GM19438 (cell line): ENCODE results near the gene KMT5C.

Experiments used
- ATAC-seq: cut with Tn5 transposase; IDR thresholded peaks from one replicate; pipeline ENCODE4 v1.9.1; 2021; ENCODE audit warnings: low read depth; ENCODE audit not compliant: unreplicated experiment

KMT5C gene

DNA sequence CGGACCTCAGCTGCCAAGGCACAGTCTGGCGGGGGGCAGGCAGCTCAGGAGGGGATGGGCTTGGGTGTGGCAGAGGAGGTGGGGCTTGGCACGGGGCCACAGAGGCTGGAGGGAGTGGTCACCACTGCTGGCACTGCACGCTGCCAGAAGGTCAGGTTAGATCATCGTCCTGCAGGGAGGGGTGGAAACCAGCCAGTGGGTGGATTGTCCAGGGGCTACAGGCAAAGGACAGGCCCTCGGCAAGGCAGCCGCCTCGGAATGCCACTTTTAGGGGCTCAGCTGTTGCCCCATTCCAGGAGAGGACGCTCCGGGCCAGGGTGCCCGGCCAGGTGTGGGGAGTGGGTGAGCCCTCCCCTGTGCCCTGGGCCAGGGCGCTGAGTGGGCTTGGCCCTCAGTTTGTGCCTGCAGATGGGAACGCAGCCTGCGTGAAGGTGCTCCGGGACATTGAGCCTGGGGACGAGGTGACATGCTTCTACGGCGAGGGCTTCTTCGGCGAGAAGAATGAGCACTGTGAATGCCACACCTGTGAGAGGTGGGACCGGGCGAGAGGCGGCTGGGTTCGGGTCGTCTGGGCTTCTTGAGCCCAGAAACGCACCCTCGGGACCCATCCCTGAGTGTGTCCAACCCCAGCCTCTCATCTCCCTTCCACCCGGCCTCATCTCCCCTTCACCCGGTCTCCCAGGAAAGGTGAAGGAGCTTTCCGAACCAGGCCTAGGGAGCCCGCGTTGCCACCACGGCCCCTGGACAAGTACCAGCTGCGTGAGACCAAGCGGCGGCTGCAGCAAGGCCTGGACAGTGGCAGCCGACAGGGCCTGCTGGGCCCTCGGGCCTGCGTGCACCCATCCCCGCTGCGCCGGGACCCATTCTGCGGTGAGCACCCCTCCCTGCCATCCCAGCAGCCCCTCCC is 6.4 kb downstream of the KMT5C start:
- ATAC-seq = no peak

DNA sequence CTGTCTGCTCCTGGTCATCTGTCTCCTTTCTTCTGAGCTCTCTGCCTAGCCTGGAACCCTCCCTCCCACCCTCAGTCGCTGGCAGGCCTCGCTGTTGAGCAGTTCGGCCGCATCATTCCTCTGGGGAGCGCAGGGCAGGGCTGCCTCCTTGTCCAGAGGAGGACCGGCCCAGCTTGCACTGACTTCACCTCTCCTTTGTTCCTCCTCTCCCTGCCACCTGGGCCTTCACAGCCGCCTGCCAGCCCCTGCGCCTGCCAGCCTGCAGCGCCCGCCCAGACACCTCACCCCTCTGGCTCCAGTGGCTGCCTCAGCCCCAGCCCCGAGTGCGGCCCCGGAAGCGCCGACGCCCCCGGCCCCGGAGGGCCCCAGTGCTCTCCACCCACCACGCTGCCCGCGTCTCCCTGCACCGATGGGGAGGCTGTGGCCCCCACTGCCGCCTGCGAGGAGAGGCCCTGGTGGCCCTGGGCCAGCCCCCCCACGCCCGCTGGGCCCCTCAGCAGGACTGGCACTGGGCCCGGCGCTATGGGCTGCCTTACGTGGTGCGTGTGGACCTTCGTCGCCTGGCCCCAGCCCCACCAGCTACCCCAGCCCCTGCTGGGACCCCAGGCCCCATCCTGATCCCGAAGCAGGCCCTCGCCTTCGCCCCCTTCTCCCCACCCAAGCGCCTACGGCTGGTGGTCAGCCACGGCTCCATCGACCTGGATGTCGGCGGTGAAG is 7.2 kb downstream of the KMT5C start:
- no peak for ATAC-seq

DNA sequence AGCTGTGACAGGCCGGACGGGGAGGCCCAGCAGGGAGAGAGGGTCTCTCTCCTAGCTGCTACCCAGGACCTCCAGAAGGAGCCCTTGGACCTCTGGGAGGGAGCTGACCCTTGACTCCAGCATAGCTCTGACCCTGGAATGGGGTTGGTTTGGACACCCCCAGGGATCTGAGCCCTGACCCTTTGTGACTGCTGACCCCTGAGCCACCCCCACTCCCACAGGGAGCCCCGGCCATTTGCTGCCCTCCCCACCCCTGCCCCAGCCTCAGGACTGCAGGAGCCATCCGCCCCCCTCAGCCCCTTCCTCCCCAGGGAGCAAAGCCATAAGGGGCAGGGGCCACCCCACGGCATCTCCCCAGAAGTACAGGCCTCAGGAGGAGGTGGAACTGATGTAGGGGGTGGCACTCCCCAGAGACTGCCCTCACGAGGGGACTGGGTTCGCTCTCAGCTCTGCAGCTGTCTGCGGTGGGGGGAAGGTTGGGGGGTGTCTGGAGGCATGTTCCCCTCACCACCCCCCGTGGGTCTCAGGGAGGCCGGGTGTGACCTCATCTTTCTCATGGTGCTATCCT is 7.8 kb downstream of the KMT5C start:
- no peak for ATAC-seq

DNA sequence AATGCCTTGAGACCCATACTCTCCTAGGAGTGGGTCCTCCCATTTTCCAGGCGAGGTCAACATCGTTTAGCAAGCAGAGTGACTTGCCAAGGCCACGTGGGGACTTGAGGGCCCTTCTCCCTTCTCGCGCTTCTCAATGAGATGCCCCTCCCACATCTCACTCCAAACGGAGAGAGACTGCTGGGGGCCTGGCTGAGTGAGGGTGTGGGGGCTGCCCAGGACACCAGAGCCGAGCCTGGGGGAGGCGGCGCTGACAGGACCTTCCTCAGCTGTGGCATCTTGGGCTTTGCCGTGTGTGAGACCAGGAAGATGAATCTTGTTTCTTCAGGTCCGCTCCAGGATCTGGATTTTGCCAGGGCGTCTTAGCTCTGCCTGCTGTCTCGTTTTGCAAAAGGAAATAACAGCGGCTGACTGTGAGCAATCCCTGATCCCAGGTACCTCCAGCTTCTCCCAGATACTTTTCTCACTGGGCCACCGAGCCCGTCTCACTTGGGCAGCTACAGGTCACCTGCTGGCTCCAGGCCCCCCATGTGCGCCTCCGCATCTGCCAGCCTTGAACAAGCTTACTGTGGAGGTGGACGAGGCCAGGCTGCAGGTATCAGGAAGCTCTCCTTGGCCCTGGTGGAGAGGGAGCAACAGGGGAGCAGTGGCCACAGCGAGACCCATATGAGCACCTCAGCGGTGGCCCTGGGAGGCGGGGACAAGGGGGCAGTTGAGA is 8.8 kb downstream of the KMT5C start:
- no peak for ATAC-seq

DNA sequence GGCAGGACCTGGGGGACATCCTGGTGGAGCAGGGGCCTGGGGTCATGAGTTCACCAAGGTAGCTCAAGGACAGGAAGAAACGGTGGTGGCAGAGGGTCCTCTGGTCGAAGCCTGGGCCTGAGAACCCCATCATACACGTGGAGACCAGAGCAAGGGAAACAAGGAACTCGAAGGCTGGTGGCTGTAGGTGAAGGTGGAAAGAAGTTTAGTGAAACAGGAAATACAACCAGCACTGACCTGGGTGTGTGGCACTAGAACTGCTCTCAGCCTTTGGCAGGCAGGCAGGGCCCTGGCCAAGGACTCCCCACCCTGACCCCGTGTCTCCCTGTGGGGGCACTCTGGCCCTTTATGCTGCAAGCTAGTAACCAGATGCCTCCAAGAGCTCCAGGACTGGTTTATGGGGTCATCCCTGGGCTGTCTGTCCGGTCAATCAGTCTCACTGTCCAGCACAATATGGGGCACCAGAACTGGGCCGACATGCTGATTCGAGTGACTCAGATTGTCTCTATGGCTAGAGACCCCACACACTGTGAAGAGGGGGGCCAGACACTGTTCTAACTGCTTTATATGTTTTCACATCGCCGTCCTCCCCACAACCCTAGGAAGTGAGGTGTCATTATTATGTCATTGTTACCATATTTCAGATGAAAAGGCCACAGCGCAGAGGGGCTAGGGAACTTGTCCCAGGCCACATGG is 11.1 kb downstream of the KMT5C start:
- no peak for ATAC-seq

DNA sequence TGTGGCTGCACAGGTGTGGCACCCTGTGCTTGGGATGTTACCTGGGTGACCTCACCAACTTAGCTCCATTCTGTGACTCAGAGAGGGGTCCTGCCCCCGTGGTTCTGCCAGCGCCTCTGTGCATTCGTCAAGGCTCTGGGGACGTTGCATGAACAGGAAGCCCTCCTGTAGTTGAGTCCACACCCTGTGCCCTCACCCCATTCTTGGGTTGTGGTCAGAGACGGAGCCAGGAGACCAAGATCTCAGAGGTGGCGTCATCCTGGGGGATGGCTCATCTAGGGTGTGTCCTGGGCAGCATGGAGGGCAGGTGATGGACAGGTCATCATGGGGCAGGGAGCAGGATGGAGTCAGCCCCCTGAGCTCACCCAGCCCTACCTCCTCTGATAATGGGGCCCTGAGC is 12.4 kb downstream of the KMT5C start:
- ATAC-seq = no peak

DNA sequence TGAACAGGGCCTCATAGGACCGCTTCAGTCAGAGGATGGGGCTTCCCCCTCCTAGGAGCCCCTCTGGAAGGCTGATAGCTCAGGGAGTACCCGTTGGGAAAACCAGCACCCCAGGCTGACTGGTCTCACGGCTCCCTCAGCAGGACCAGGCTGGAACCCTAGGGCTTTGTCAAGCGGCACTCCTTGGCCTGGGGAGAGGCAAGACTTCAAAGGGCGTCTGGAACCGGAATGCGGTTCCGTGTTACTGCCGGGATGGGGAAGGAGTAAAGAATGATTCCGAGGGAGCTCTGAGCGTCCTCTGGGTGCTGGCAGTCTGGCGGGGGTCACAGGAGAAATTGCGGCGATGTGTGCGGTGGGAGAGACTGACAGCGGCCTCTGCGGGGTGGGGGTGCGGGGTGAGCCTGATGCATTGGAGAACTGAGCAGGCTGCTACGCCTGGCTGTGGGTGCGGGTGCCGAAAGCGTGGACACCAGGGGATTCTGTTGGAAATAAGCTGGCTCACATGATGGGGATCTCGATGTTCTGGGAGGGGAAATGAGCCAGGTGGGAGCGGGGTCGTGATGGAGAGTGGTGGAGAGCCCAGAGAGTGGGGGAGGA is 13.0 kb downstream of the KMT5C start:
- ATAC-seq = no peak

DNA sequence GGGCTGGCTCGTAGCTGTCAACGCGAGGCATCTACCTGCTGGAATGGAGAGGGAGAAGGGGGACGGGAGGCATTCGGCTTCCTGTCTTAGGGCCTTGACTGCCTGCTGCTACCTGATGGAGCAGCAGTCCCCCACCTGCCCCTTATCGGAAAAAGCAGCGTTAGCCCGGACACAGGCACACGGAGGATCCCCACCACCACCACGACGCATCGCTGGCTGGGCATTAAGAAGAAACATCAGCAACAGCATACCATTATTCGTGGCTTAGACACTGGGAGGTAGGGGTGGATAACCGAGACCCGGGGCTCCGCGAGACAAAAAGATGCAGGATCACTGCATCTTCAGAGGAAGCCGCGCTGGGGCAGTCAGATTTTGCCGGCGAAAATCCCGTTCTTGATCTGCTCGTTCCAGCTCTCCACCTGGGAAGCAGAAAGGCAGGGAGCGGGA is 13.7 kb downstream of the KMT5C start:
- ATAC-seq = no peak

DNA sequence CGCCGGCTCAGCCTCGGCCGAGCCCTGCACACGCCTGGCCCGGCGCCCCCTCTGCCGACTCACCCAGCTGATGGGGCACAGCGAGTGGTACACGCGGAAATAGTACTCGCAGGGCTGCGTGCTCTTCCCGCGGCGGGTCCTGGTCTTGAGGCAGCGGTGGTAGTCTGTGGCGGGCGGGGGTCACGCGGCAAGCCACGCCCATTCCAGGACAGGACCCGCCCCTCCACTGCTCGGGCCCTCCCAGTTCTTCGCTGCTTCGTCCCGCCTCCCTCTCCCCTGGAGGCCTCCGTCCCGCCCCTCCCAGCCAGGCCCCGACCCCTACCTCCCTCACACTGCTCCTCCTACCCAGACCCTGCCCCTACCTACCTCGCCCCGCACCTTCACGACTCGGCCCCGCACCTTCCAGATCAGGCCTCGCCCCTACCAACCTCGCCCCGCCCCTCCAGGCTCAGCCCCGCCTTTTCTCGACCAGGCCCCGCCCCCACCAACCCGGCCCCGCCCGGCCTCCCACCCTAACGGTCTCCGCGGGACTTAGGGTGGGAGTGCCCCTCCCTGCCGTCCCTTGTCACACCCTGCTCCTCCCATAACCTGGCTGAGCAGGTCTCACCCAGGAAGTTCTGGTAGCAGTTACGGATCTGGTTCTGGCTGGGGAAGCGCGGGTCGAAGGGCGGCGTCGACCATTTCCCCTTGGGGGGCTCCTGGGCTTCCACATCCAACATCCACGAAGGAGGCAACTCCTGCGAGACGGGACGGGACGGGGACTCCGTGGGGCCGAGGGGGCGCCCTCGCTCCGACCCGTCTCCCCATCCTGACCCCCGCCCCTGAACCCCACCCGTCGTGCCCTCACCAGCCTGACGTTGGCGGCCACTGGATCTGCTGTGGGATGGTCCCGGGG is 14.4 kb downstream of the KMT5C start:
- peak; percentile 56 for ATAC-seq

DNA sequence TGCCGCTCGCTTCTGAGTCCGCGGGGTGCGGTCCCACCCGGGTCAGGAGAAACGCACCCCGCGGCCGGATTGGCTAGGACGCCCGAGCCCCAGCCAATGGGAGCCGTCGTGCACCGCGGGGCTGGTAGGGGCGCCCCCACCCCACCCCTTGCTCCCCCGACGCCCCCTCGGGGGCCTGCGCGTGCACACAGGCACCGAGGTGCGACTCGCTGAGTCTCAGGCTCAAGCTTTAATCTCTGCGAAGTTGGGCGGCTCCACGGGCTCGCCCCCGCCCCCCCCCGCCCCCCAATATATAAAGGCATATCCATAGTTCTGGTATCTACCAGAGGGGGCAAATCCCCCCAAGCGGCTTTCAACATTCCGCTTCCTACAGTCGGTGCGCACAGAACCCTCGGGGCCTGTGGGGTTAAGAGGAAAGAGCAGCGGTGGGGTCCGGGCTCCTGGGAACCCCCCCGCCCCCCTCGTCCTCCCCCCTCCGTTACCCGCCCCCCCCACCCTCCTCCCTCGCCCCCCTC is 15.1 kb downstream of the KMT5C start, which contains the start of gene COX6B2:
TSS of gene COX6B2 (minus strand) at position 22 of the 515 bp plus-strand sequence. CDS start 198 bp downstream, outside the sequence.
- ATAC-seq = no peak

DNA sequence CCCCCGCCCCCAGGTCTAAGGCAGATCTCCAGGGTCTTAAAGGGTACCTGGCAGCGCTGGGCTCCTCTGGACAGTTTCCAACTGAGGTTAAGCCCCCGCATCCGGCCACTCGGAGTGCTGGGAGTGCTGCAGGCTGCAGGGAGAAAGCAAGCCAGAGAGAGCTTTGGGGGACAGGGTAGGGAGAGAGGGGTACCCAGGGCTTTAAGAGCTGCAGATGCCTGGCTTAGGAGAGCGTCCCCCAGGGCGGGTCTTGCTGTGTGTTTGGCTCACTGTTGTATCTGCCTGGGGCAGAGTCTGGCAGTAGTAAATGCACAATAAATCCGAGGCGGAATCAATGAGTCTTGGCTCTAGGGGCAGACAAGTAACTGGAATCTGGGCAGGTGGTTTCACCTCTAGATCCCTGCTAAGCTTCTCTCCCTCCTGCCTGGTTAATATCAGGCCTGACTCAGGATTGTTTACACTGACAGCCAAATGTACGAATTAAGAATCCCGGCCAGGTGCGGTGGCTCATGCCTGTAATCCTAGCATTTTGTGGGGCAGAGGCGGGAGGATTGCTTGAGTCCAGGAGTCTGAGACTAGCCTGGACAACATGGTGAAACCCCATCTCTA is 15.6 kb downstream of the KMT5C start:
- no peak for ATAC-seq

DNA sequence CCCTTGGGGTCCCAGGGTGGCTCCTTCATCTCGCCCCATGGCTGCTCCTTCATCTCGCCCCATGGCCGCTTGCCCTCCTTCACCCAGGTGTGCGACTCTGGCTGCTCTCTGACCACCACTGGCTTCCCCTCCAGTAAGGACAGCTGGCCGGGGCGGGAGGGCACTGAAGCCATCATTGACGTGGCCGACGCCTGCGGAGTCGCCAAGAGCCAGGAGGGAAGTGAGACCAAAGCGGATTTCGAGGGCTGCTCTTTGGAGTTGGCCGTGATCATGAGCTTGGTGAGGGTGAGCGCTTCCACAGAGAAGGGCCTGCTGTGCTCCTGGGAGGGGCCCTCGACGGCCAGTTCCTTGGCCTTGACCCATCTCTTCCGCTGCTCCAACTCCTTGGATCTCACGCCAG is 18.8 kb downstream of the KMT5C start:
- ATAC-seq = no peak

DNA sequence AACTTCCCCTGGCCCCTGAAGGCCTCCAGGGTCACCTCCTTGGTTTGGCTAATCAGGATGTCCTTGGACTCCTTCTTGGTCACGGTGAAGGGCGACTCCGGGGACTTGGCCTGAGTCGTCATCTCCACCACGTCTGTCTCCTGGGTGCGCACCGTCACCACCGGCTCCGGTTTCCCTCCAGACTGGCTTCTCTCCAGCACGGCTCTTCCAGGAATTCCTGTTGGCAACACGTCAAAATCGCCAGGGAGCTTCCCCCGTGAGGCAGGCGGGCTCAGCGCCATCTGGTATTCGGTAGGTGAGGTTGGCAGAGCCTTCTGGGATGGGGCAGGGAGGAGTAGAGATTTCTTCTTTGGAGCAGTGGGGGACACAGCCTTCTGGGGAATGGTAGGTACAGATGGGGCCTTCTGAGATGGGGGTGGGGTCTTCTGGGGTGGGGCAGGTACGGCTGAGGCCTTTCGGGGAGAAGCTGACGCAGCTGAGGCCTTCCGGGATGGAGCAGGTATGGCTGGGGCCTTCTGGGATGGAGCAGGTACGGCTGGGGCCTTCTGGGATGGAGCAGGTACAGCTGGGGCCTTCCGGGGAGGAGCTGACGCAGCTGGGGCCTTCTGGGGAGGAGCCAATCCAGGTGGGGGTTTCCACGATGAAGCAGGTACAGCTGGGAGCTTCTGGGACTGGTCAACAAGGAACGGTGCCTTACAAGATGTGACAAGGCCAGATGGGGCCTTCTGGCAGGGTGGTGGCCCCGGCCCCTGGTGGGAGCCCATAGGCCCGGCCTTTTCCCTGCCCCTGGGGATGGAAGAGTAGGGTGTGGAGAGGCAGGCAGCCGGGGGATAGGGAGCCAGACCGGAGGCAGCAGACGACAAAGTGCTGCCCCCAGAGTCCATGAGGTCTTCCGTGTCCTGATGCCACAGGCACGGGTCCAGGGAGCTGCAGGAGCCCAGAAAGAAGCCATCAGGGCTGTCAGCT is 19.6 kb downstream of the KMT5C start:
- ATAC-seq = no peak

DNA sequence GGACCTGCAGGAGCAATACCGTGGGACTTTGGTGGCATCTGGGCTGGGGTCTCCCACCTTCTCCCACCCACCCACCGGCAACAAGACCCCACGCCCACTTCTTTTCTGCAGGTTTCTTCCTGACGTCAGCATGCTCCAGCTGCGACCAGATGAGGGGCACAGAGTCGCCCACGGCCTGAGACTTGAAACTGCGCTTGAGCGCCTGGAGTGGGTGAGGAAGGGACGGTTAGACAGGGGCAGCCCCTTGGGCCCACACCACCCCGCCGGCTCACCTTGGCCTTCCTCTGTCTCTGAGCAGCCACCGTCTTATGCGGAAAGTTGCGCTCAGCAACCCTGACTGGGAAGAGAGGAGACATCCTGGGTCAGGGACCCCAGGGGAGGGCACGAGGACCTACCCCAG is 21.2 kb downstream of the KMT5C start:
- ATAC-seq = no peak

DNA sequence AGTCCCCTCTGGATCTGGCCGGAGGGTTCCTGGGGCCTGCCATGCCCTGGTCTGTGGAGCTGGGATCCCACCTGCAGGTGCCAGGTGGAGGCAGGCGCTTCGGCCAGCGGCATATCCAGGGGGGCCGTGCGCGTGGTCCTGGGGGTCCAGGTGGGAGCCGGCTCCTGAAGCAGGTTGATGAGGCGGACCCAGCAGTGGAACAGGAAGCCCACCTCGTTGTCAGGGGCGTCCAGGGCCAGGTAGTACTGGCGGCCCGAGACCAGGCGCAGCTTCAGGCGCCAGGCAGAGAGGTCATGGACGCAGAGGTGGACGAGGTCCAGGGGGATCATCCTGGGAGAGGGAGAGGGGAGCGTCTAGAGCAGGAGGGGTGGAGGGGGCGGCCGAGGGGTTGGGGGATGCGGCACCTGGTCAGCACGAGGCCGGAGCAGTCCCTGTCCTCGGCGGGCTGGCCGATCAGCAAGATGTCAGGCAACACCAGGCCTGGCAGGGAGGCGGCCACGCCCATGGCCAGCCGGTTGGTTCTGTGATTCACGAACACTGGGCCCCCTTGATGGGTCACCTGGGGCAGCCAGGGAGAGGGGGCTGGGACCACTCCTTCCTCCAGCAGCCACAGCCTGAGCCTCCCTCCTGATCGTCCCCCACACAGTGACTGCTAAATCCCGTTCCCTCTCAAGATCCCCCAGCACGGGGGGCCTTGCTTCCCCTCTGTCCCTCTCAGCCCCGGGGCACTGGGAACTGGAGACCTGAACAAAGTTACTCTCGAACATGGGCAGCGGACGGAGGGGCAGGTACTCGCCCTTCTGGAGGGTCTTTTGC is 22.7 kb downstream of the KMT5C start:
- no peak for ATAC-seq
